Endothelial cell of umbilical vein (primary cell): ENCODE results near the gene FNDC8. TPM values are rescaled to one million over a fixed set of nuclear protein-coding genes. Genes with fewer than 3 reads are reported as not detected.

ENCODE experiments used
- BruUV-seq: library from RNA; stranded (reverse); fragments of 400-500 nt; replicated peaks from 2 replicates; lab custom pipeline; 2021; lab: Mats Ljungman, UMichigan
- CTCF ChIA-PET: fragments of 300-600, 350-600 bp; sonication (Branson Sonifier 250); formaldehyde crosslinking; loops from one replicate; lab custom pipeline; 2021; ENCODE audit warnings: antibody characterized with exemption, inconsistent platforms; lab: Charles Lee
- POLR2A ChIA-PET: fragments of 300-600, 350-600 bp; sonication (Branson Sonifier 250); formaldehyde crosslinking; loops from one replicate; lab custom pipeline; 2021; ENCODE audit warnings: antibody characterized with exemption, inconsistent platforms; lab: Charles Lee
- DNase-seq: peaks from one replicate; pipeline ENCODE4 v3.0.0-alpha.2; 2011; ENCODE audit warnings: low read depth, low spot score
- FAIRE-seq: peaks from 2 replicates; lab custom pipeline; 2011; peaks lifted over from hg19 to GRCh38; lab: Jason Lieb, UNC
- H2AFZ ChIP-seq: 2 replicates; pipeline ENCODE4 v1.6.0; 2012; ENCODE audit warnings: low read depth, low read length, control low read depth, inconsistent platforms
- H3K27ac ChIP-seq: 2 replicates; pipeline ENCODE4 v1.5.1; 2011; ENCODE audit warnings: low read depth, mild to moderate bottlenecking, control low read depth, low read length, moderate library complexity; ENCODE audit not compliant: insufficient read depth
- H3K27me3 ChIP-seq, 2 experiments: 2 replicates each; pipeline versions ENCODE4 v1.6.0 to v1.6.1; 2011; ENCODE audit warnings: low read length in 2 of 2, mixed read lengths in 1 of 2; ENCODE audit not compliant: control insufficient read depth in 2 of 2, insufficient read depth in 2 of 2
- H3K36me3 ChIP-seq, 2 experiments: 2 replicates in 1 of 2; 3 replicates in 1 of 2; pipeline ENCODE4 v1.5.1; 2011; ENCODE audit warnings: low read length in 2 of 2, mild to moderate bottlenecking in 1 of 2, moderate library complexity in 1 of 2; ENCODE audit not compliant: control insufficient read depth in 2 of 2, insufficient read depth in 2 of 2; ENCODE audit errors: extremely low read depth in 1 of 2
- H3K4me1 ChIP-seq: 3 replicates; pipeline ENCODE4 v1.5.1; 2011; ENCODE audit warnings: mild to moderate bottlenecking, low read length; ENCODE audit not compliant: control insufficient read depth, insufficient read depth; ENCODE audit errors: extremely low read depth
- H3K4me2 ChIP-seq: 2 replicates; pipeline ENCODE4 v1.6.1; 2011; ENCODE audit warnings: low read length, control low read depth, mixed read lengths; ENCODE audit not compliant: insufficient read depth
- H3K4me3 ChIP-seq, 3 experiments: fragments of 200-600 bp in 1 of 3; sonication (generic), shearing (Covaris generic) in 1 of 3; replicated peaks in 1 of 3; 2 replicates each; pipeline ENCODE4 v1.5.1; 2011 to 2016; ENCODE audit warnings: control low read depth in 3 of 3, low read length in 3 of 3, mild to moderate bottlenecking in 2 of 3, inconsistent platforms in 1 of 3, low read depth in 1 of 3, moderate library complexity in 1 of 3; ENCODE audit not compliant: insufficient read depth in 1 of 3
- H3K79me2 ChIP-seq: 2 replicates; pipeline ENCODE4 v1.6.0; 2012; ENCODE audit warnings: low read length, inconsistent platforms; ENCODE audit not compliant: control insufficient read depth, insufficient read depth
- H3K9ac ChIP-seq: replicated peaks from 2 replicates; pipeline ENCODE3; 2011; ENCODE audit warnings: low read length, control low read depth; ENCODE audit not compliant: insufficient read depth; ENCODE audit errors: extremely low read depth
- H3K9me1 ChIP-seq: replicated peaks from 3 replicates; pipeline ENCODE4 v1.6.0; 2011; ENCODE audit warnings: mild to moderate bottlenecking, low read length; ENCODE audit not compliant: control insufficient read depth, insufficient read depth; ENCODE audit errors: extremely low read depth
- H3K9me3 ChIP-seq: replicated peaks from 2 replicates; pipeline ENCODE4 v1.5.1; 2012; ENCODE audit warnings: low read length, inconsistent platforms; ENCODE audit not compliant: control insufficient read depth, insufficient read depth
- H4K20me1 ChIP-seq: replicated peaks from 2 replicates; pipeline ENCODE3; 2011; ENCODE audit warnings: mild to moderate bottlenecking, low read length; ENCODE audit not compliant: control insufficient read depth, insufficient read depth; ENCODE audit errors: extremely low read depth
- EZH2 ChIP-seq: IDR thresholded peaks from 2 replicates; pipeline ENCODE4 v1.6.1; 2012; ENCODE audit warnings: borderline replicate concordance, low read depth, mild to moderate bottlenecking, moderate library complexity, low read length, inconsistent platforms; ENCODE audit not compliant: severe bottlenecking
- FOS ChIP-seq: IDR thresholded peaks from 2 replicates; pipeline ENCODE4 v1.6.1; 2011; ENCODE audit warnings: mild to moderate bottlenecking, low read length, moderate library complexity, borderline replicate concordance; ENCODE audit not compliant: insufficient read depth
- GATA2 ChIP-seq: IDR thresholded peaks from 2 replicates; pipeline ENCODE4 v1.7.0; 2011; ENCODE audit warnings: low read depth, mild to moderate bottlenecking, moderate library complexity, mixed read lengths, low read length; ENCODE audit not compliant: insufficient read length, insufficient read depth
- JUN ChIP-seq: IDR thresholded peaks from 2 replicates; pipeline ENCODE4 v1.6.1; 2011; ENCODE audit warnings: borderline replicate concordance, low read depth; ENCODE audit not compliant: insufficient read length, insufficient read depth
- MYC ChIP-seq: IDR thresholded peaks from one replicate; pipeline ENCODE4 v1.6.1; 2011; ENCODE audit warnings: mild to moderate bottlenecking, low read depth, low read length
- POLR2A ChIP-seq: IDR thresholded peaks from 2 replicates; pipeline ENCODE4 v1.6.1; 2012; ENCODE audit warnings: low read depth, mild to moderate bottlenecking, control low read depth, low read length
- POLR2AphosphoS5 ChIP-seq: IDR thresholded peaks from 2 replicates; pipeline ENCODE4 v1.6.1; 2012; ENCODE audit warnings: low read depth, mild to moderate bottlenecking, control low read depth, low read length, moderate library complexity; ENCODE audit not compliant: insufficient read depth
- dilution Hi-C: fragments of 300-500 bp; cut with MboI; formaldehyde crosslinking; loops from one replicate; pipeline ENCODE4 v1.15.0; 2019; ENCODE audit warnings: low sequenced_read_pairs; ENCODE audit not compliant: extremely low pct_ligation_motif_present
- intact Hi-C: fragments of 100-400 bp; cut with micrococcal nuclease; formaldehyde crosslinking; loops from one replicate; pipeline ENCODE4 v1.10.0; 2022
- polyA plus RNA-seq, 4 experiments: library from polyadenylated mRNA; depleted of rRNA in 3 of 4; stranded (reverse) in 3 of 4; unstranded in 1 of 4; fragments of >200 nt; gene quantifications; 2 replicates each; pipeline versions ENCODE4 v1.2.1 to v1.2.3, GENCODE V29; 2011 to 2012; ENCODE audit warnings: missing spikeins in 1 of 4
- total RNA-seq: library from RNA; stranded (reverse); gene quantifications from 2 replicates; pipeline ENCODE4 v1.2.3, GENCODE V29; 2021
- TF ChIP-seq, protein P1 (sequence below): IDR thresholded peaks from 2 replicates; pipeline ENCODE4 v1.6.1; 2011; ENCODE audit not compliant: insufficient read depth, insufficient read length
- TF ChIP-seq, protein P2 (sequence below), 2 donors: IDR thresholded peaks; 1 replicate in 1 of 2; 2 replicates in 1 of 2; pipeline ENCODE4 v1.5.1; 2011; ENCODE audit warnings: low read length in 2 of 2, mild to moderate bottlenecking in 2 of 2, moderate library complexity in 2 of 2, control low read depth in 1 of 2, inconsistent platforms in 1 of 2, low read depth in 1 of 2; ENCODE audit not compliant: insufficient read depth in 1 of 2; ENCODE audit errors: extremely low read depth in 1 of 2

FNDC8 gene
- total and polyA plus RNA-seq, 2 donors (not counting 3 experiments of a cell fraction or from before 2014, with no cell fraction given) = not detected

DNA sequence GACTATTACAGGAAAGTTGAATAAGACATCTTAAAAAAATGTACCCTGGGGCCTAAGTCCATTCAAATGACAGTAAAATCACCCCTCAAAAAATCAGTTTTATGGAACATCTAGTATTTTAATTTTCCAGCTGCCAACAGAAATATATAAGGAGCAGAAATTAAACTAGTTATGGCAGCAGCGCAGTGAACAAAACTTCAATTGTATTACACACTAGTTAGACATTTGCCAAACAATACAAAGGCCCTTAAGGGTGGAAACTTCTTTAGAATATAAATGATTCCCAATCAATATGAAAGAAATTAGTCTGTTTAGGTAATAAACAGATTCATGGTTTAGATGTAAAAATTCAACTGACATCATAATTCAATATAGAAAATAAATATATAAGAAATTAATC lies 39.8 kb upstream of the FNDC8 start:
- CTCF ChIA-PET = interaction anchor here (1.3 to 5.3 kb wide), 2 partner anchors 17 to 58 kb away, joined by 4 to 21 read pairs; partner anchors contain the start of gene RFFL
- no peak for FAIRE-seq
- Histone ChIP-seq H3K9ac (no peak overlapping the region), H2AFZ (no peak overlapping the region), H3K79me2 (peaks cover 41% of the 10 kb centered on the region), H4K20me1 (no peaks in the 10 kb centered on the region), H3K4me2 (no peak overlapping the region), H3K4me1 (peaks cover 22% of the 10 kb centered on the region), H3K27ac (no peak overlapping the region), H3K9me3 (no peaks in the 10 kb centered on the region), H3K9me1 (no peaks in the 10 kb centered on the region), H3K4me3 (no peak overlapping the region), H3K36me3 (no peaks in the 10 kb centered on the region), H3K27me3 (no peaks in the 10 kb centered on the region)
- BruUV-seq = no TSS peak
- POLR2A ChIA-PET = no interaction called here
- no peak for DNase-seq
- TF ChIP-seq EZH2 (no peak), POLR2A (no peak), MYC (no peak), JUN (no peak), POLR2AphosphoS5 (no peak), GATA2 (no peak), FOS (no peak)
- TF ChIP-seq, protein P1, sequence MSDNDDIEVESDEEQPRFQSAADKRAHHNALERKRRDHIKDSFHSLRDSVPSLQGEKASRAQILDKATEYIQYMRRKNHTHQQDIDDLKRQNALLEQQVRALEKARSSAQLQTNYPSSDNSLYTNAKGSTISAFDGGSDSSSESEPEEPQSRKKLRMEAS = no peak
- TF ChIP-seq, protein P2, sequence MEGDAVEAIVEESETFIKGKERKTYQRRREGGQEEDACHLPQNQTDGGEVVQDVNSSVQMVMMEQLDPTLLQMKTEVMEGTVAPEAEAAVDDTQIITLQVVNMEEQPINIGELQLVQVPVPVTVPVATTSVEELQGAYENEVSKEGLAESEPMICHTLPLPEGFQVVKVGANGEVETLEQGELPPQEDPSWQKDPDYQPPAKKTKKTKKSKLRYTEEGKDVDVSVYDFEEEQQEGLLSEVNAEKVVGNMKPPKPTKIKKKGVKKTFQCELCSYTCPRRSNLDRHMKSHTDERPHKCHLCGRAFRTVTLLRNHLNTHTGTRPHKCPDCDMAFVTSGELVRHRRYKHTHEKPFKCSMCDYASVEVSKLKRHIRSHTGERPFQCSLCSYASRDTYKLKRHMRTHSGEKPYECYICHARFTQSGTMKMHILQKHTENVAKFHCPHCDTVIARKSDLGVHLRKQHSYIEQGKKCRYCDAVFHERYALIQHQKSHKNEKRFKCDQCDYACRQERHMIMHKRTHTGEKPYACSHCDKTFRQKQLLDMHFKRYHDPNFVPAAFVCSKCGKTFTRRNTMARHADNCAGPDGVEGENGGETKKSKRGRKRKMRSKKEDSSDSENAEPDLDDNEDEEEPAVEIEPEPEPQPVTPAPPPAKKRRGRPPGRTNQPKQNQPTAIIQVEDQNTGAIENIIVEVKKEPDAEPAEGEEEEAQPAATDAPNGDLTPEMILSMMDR (IDR thresholded peaks at IDR 0.05; ENCODE audit: extremely low read depth in 1 of 2, insufficient read depth in 1 of 2, low read depth in 1 of 2, low read length in 2 of 2) = no peak
- dilution Hi-C loops (no loop called here), intact Hi-C loops (no loop called here)
